Naive thymus-derived CD4-positive, alpha-beta T cell (primary cell): ENCODE results near the gene STAC3. TPM values are rescaled to one million over a fixed set of nuclear protein-coding genes. Genes with fewer than 3 reads are reported as not detected.

Experiments
- ATAC-seq: fragments of 150-1000 bp; cut with Tn5 transposase; 2 replicates; pipeline ENCODE4 v1.10.0; 2021; ENCODE audit warnings: mild to moderate bottlenecking, moderate library complexity
- CTCF ChIA-PET: fragments of 350-600 bp; sonication (Branson Sonifier 250); formaldehyde crosslinking; loops from one replicate; lab custom pipeline; 2021; ENCODE audit warnings: antibody characterized with exemption; lab: Charles Lee
- POLR2A ChIA-PET: fragments of 350-600 bp; sonication (Branson Sonifier 250); formaldehyde crosslinking; loops from one replicate; lab custom pipeline; 2021; ENCODE audit warnings: antibody characterized with exemption, inconsistent platforms; lab: Charles Lee
- DNase-seq, 9 donors: peaks; one replicate each; pipeline versions ENCODE4 v3.0.0 to v3.0.0-alpha.2; 2020 to 2022; ENCODE audit warnings: mixed read lengths in 1 of 9
- H3K27ac ChIP-seq: one replicate; pipeline ENCODE4 v1.7.0; 2013; ENCODE audit warnings: mild to moderate bottlenecking, low read depth, low read length, moderate library complexity
- H3K27me3 ChIP-seq, 2 donors: one replicate each; pipeline ENCODE4 v1.7.0; 2013; ENCODE audit warnings: low read length in 2 of 2, mild to moderate bottlenecking in 2 of 2, moderate library complexity in 2 of 2; ENCODE audit not compliant: control insufficient read depth in 2 of 2, insufficient read depth in 2 of 2
- H3K36me3 ChIP-seq, 3 experiments: 1 replicate in 2 of 3; 2 replicates in 1 of 3; pipeline ENCODE4 v1.7.0; 2013; ENCODE audit warnings: low read length in 3 of 3, mild to moderate bottlenecking in 3 of 3, moderate library complexity in 1 of 3; ENCODE audit not compliant: insufficient read depth in 3 of 3, control insufficient read depth in 2 of 3
- H3K4me1 ChIP-seq, 2 donors: one replicate each; pipeline ENCODE4 v1.7.0; 2013; ENCODE audit warnings: low read length in 2 of 2, mild to moderate bottlenecking in 2 of 2, moderate library complexity in 1 of 2; ENCODE audit not compliant: control insufficient read depth in 2 of 2, insufficient read depth in 2 of 2
- H3K4me3 ChIP-seq: 2 replicates; pipeline ENCODE4 v1.7.0; 2013; ENCODE audit warnings: mild to moderate bottlenecking, low read length
- H3K9me3 ChIP-seq, 3 experiments: 1 replicate in 2 of 3; 2 replicates in 1 of 3; pipeline ENCODE4 v1.7.0; 2013; ENCODE audit warnings: low read length in 3 of 3; ENCODE audit not compliant: control insufficient read depth in 2 of 3
- H3K27ac Mint-ChIP-seq, 9 donors: one replicate each; pipeline ENCODE4 v1.8.0; 2020 to 2022; ENCODE audit warnings: mixed read lengths in 9 of 9, mild to moderate bottlenecking in 8 of 9, moderate library complexity in 5 of 9, inconsistent platforms in 2 of 9
- H3K27me3 Mint-ChIP-seq, 5 donors: one replicate each; pipeline ENCODE4 v1.8.0; 2021 to 2022; ENCODE audit warnings: mixed read lengths in 5 of 5, mild to moderate bottlenecking in 1 of 5
- H3K36me3 Mint-ChIP-seq, 5 donors: one replicate each; pipeline ENCODE4 v1.8.0; 2020 to 2022; ENCODE audit warnings: mixed read lengths in 5 of 5, mild to moderate bottlenecking in 3 of 5, inconsistent platforms in 1 of 5
- H3K4me1 Mint-ChIP-seq, 7 donors: one replicate each; pipeline ENCODE4 v1.8.0; 2020 to 2022; ENCODE audit warnings: mixed read lengths in 7 of 7, mild to moderate bottlenecking in 3 of 7, inconsistent platforms in 1 of 7
- H3K4me3 Mint-ChIP-seq, 10 donors: one replicate each; pipeline ENCODE4 v1.8.0; 2020 to 2022; ENCODE audit warnings: mild to moderate bottlenecking in 10 of 10, mixed read lengths in 10 of 10, moderate library complexity in 6 of 10, inconsistent platforms in 2 of 10
- H3K9me3 Mint-ChIP-seq, 11 donors: one replicate each; pipeline ENCODE4 v1.8.0; 2020 to 2022; ENCODE audit warnings: mixed read lengths in 11 of 11, mild to moderate bottlenecking in 4 of 11, inconsistent platforms in 1 of 11, moderate library complexity in 1 of 11
- intact Hi-C, 2 donors: fragments of 100-400 bp; cut with micrococcal nuclease; formaldehyde crosslinking; loops; one replicate each; pipeline ENCODE4 v1.15.1; 2023
- polyA plus RNA-seq, 2 donors: library from polyadenylated mRNA; unstranded; fragments of 300-500 nt; fragmentation: Illumina TruSeq; gene quantifications; one replicate each; pipeline ENCODE4 v1.2.3, GENCODE V29; 2021
- total RNA-seq, 6 experiments: library from RNA in 5 of 6; stranded (reverse) in 5 of 6; gene quantifications; 1 replicate in 5 of 6; 2 replicates in 1 of 6; pipeline ENCODE4 v1.2.3 and lab custom pipeline; 2021 to 2026

Gene STAC3
- total and polyA plus RNA-seq, 7 experiments from 2014 or later, result 2.5 to 7.3 (median 5.6) TPM; not detected in 2

DNA sequence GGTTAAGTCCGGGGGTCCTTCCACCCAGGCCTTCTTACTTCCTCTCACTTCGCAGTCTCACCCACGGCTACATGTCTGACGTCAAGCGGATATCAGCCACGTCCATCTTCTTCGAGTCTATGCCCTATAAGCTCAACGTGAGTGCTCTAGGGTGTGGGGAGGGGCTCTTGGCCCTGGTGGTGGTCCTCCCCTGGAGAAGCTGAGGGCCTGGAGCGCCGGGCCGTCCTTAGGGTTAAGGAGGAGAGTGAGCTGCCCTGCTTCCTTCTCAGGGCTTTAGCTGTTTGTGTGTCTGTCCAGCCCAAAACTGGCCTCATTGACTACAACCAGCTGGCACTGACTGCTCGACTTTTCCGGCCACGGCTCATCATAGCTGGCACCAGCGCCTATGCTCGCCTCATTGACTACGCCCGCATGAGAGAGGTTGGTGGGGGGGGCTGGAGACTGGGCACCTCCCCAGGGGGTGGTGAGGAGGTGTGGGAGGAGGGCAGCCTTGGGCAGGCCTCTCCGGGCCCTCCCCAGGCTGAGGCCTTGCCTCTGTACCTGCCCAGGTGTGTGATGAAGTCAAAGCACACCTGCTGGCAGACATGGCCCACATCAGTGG lies 18.7 kb downstream of the STAC3 start:
- ATAC-seq (no peak), DNase-seq (no peak)
- Histone ChIP-seq H3K9me3 (no peaks in the 10 kb centered on the region), H3K4me3 (no peak overlapping the region), H3K27ac (no peak overlapping the region), H3K36me3 (peaks cover 0 to 42% (median 0%) of the 10 kb centered on the region in 3 experiments), H3K4me1 (peaks cover 21 to 35% of the 10 kb centered on the region in 2 donors), H3K27me3 (peaks cover 0 to 3% of the 10 kb centered on the region in 2 donors)
- Mint-ChIP-seq H3K27ac (no peak overlapping the region), H3K4me1 (peaks cover 36 to 59% (median 48%) of the 10 kb centered on the region in 7 donors), H3K4me3 (peak overlapping the region in 3 of 10 donors; percentile 17 to 30 (median 23)), H3K27me3 (peaks cover 11 to 21% (median 17%) of the 10 kb centered on the region in 5 donors), H3K36me3 (peaks cover 13 to 29% (median 18%) of the 10 kb centered on the region in 5 donors), H3K9me3 (no peaks in the 10 kb centered on the region)
- ChIA-PET POLR2A (interaction anchor here (0.7 kb wide), 1 partner anchor 8 kb away, joined by 3 read pairs; no protein-coding TSS in a partner anchor), CTCF (interaction anchor here (3.8 to 11.7 kb wide), 2 partner anchors 9 to 18 kb away, joined by 40 to 148 read pairs; a partner anchor contains a TSS)
- intact Hi-C loops, result no loop called here

DNA sequence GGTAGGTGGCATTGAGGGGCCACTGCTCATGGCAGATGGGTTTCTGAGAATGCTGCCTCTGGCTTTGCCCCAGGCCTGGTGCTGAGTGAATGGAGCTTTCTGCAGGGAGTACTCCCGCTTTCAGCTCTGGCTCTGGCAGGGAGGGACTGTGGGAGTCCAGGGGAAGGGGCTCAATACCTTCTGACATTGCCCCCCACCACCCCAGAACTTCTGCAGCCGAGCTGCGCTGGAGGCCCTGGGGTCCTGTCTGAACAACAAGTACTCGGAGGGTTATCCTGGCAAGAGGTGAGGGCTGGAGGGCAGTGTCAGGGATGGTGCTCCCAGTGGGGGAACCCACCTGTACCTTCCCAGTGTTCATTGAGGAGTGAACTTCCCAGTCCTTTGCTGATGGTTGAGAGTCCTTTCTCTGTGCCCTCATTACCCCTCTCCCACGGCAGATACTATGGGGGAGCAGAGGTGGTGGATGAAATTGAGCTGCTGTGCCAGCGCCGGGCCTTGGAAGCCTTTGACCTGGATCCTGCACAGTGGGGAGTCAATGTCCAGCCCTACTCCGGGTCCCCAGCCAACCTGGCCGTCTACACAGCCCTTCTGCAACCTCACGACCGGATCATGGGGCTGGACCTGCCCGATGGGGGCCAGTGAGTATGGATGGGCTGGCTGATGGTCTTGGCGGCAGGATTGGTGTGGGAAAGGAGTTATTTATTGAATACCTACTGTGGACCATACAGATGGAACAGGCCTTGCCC lies 19.5 kb downstream of the STAC3 start:
- ATAC-seq (no peak), DNase-seq (no peak)
- Mint-ChIP-seq H3K27ac (no peak overlapping the region), H3K27me3 (peaks cover 9 to 21% (median 14%) of the 10 kb centered on the region in 5 donors), H3K4me1 (peaks cover 34 to 57% (median 46%) of the 10 kb centered on the region in 7 donors), H3K9me3 (no peaks in the 10 kb centered on the region), H3K4me3 (peak overlapping the region in 8 of 10 donors; percentile 29 to 99 (median 92)), H3K36me3 (peaks cover 13 to 29% (median 18%) of the 10 kb centered on the region in 5 donors)
- peaks cover 0 to 6% of the 10 kb centered on the region in 2 donors for H3K27me3 ChIP-seq
- no peak overlapping the region for H3K4me3 ChIP-seq
- intact Hi-C loops, result no loop called here
- POLR2A ChIA-PET, result interaction anchor here (9.4 kb wide), 1 partner anchor 9 kb away, joined by 79 read pairs; a partner anchor contains a TSS
- peaks cover 0 to 42% (median 0%) of the 10 kb centered on the region in 3 experiments for H3K36me3 ChIP-seq
- H3K4me1 ChIP-seq, result peaks cover 21 to 35% of the 10 kb centered on the region in 2 donors
- H3K27ac ChIP-seq, result no peak overlapping the region
- CTCF ChIA-PET, result interaction anchor here (0.6 to 11.7 kb wide), 3 partner anchors 10 to 18 kb away, joined by 3 to 148 read pairs (median 40); a partner anchor contains a TSS
- H3K9me3 ChIP-seq, result no peaks in the 10 kb centered on the region

DNA sequence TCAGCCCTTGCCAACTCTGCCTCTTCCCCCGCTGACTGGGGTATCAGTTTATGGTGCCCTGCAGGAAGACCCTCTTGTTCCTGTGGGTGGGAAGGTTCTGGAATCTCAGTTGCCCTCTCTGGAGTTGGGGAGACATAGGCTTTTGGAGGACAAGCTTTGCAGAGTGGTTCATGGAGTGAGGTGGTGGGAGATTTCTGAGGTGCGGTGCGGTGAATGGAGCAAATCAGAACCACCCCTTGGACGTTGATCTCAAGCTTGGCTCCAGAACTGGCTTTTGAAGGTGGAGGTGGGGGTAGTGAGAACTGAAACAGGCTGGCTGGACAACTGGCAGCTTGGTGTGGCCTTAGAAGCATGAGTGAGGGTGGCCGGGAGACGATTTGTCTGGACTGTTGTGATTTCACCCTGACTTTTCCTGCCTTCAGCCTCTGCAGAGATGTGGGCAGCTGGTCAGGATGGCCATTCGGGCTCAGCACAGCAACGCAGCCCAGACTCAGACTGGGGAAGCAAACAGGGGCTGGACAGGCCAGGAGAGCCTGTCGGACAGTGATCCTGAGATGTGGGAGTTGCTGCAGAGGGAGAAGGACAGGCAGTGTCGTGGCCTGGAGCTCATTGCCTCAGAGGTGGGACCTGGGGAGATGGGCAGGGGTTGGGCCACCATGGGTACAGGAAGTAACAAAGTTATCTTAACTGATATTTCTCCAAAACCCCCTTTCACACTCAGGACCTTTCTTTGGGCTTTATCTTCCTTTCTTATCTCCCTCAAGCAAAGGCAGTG lies 20.4 kb downstream of the STAC3 start:
- Mint-ChIP-seq H3K9me3 (no peaks in the 10 kb centered on the region), H3K4me3 (peak overlapping the region; percentile 88 to 99 (median 92)), H3K27ac (peak overlapping the region in 4 of 9 donors; percentile 74 to 95 (median 80)), H3K36me3 (peaks cover 13 to 30% (median 18%) of the 10 kb centered on the region in 5 donors), H3K27me3 (peaks cover 8 to 24% (median 19%) of the 10 kb centered on the region in 5 donors), H3K4me1 (peaks cover 36 to 61% (median 48%) of the 10 kb centered on the region in 7 donors)
- Histone ChIP-seq H3K4me3 (peak overlapping the region; percentile 82), H3K27ac (peak overlapping the region; percentile 69), H3K36me3 (peaks cover 0 to 42% (median 0%) of the 10 kb centered on the region in 3 experiments), H3K27me3 (peaks cover 6% of the 10 kb centered on the region in 2 donors), H3K9me3 (no peaks in the 10 kb centered on the region), H3K4me1 (peaks cover 21 to 38% of the 10 kb centered on the region in 2 donors)
- no peak for ATAC-seq
- DNase-seq, result no peak
- ChIA-PET CTCF (interaction anchor here (1.5 to 11.7 kb wide), 3 partner anchors 11 to 17 kb away, joined by 7 to 148 read pairs (median 40); a partner anchor contains a TSS), POLR2A (interaction anchor here (0.6 to 9.4 kb wide), 3 partner anchors 10 to 479 kb away, joined by 3 to 79 read pairs (median 3); a partner anchor contains a TSS)
- intact Hi-C loops, result no loop called here

DNA sequence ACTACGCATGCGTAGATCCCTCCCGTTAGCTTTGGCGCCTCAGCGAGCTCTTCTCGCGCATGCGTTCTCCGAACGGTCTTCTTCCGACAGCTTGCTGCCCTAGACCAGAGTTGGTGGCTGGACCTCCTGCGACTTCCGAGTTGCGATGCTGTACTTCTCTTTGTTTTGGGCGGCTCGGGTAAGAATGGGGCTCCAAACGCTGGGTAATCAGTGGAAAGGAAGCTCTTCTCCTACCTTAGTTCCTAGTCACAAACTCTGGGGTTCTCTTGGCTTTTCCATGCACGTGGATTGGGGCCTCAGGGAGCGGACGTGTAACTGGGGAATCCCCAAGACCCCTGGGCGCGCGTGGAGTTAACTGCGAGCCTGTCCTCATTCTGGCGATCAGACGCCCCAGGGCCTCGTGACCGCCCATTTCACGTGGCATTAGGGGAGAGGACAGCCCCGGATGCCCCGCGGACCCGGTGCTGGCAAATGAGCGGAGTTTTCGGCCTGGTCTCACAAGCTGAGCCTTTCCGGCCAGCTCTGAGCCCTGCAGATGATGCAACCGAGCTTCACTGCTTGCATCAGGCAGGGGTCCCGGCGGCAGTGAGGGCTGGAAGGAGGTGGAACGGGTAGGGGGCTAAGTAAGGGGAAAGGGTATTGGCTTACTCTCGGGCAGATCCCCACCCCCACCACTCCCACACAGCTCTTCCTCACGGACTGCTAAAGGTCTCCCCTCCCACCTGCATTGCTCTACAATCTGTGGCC lies 21.2 kb downstream of the STAC3 start, which contains the start of gene SHMT2:
TSS of gene SHMT2 (plus strand) at position 78 of the 747 bp plus-strand sequence. CDS start at position 146, 68 bp downstream.
- Histone ChIP-seq H3K36me3 (peaks cover 0 to 36% (median 0%) of the 10 kb centered on the region in 3 experiments), H3K4me3 (peak within 1 kb of the TSS; percentile 82), H3K4me1 (peaks cover 21 to 46% of the 10 kb centered on the region in 2 donors), H3K27ac (peak within 1 kb of the TSS; percentile 69), H3K9me3 (no peaks in the 10 kb centered on the region), H3K27me3 (peaks cover 6 to 12% of the 10 kb centered on the region in 2 donors)
- H3K9me3 Mint-ChIP-seq, result peaks cover 0 to 2% (median 0%) of the 10 kb centered on the region in 11 donors
- CTCF ChIA-PET, result interaction anchor here (0.7 to 11.7 kb wide), 8 partner anchors 10 to 118 kb away, joined by 3 to 148 read pairs (median 4); a partner anchor contains a TSS
- H3K27me3 Mint-ChIP-seq, result peaks cover 11 to 28% (median 23%) of the 10 kb centered on the region in 5 donors
- H3K4me1 Mint-ChIP-seq, result peaks cover 38 to 66% (median 55%) of the 10 kb centered on the region in 7 donors
- POLR2A ChIA-PET, result interaction anchor here (0.6 to 9.4 kb wide), 7 partner anchors 11 to 593 kb away, joined by 3 to 79 read pairs (median 7); partner anchors contain the start of gene STAT6
- ATAC-seq, result peak; percentile 62
- peak; percentile 73 to 92 (median 88) for DNase-seq
- H3K36me3 Mint-ChIP-seq, result peaks cover 13 to 30% (median 18%) of the 10 kb centered on the region in 5 donors
- intact Hi-C loops, result loop anchor here (1.0 to 5.0 kb wide), 4 partner anchors 9 to 598 kb away; partner anchors contain the start of genes BAZ2A (in 1 of the 2) and R3HDM2 (in 1 of the 2)
- H3K4me3 Mint-ChIP-seq, result peak within 1 kb of the TSS; percentile 88 to 99 (median 92)
- H3K27ac Mint-ChIP-seq, result peak within 1 kb of the TSS; percentile 3 to 95 (median 84)

- Mint-ChIP-seq H3K4me3 (peak overlapping the region; percentile 88 to 99 (median 92)), H3K27me3 (peaks cover 16 to 34% (median 28%) of the 10 kb centered on the region in 5 donors), H3K4me1 (peaks cover 38 to 60% (median 55%) of the 10 kb centered on the region in 7 donors), H3K27ac (peak overlapping the region; percentile 3 to 95 (median 84)), H3K36me3 (peaks cover 10 to 26% (median 13%) of the 10 kb centered on the region in 5 donors), H3K9me3 (peaks cover 0 to 2% (median 0%) of the 10 kb centered on the region in 11 donors)
- DNase-seq, result no peak
- H3K4me3 ChIP-seq, result peak overlapping the region; percentile 82
- intact Hi-C loops, result loop anchor here (1.0 to 5.0 kb wide), 4 partner anchors 10 to 597 kb away; partner anchors contain the start of genes BAZ2A (in 1 of the 2) and R3HDM2 (in 1 of the 2)
- peaks cover 21 to 50% of the 10 kb centered on the region in 2 donors for H3K4me1 ChIP-seq
- ChIA-PET POLR2A (interaction anchor here (0.6 to 9.4 kb wide), 7 partner anchors 11 to 592 kb away, joined by 3 to 79 read pairs (median 7); partner anchors contain the start of gene STAT6), CTCF (interaction anchor here (0.7 to 11.7 kb wide), 8 partner anchors 9 to 118 kb away, joined by 3 to 148 read pairs (median 4); a partner anchor contains a TSS)
- peaks cover 6 to 19% of the 10 kb centered on the region in 2 donors for H3K27me3 ChIP-seq
- H3K36me3 ChIP-seq, result peaks cover 0 to 29% (median 0%) of the 10 kb centered on the region in 3 experiments
- no peak for ATAC-seq
- H3K9me3 ChIP-seq, result no peaks in the 10 kb centered on the region
- H3K27ac ChIP-seq, result peak overlapping the region; percentile 69
These were observed 21.8 kb downstream of the STAC3 start for GRCh38 chr12:57229046-57229633.
